Loucy (cell line): ENCODE results near the gene CORO2A.
"Not testable (repeated sequence)": the region's sequence is repeated elsewhere in the genome, so short reads cannot be mapped to it uniquely, and the experiment has no call there.

Experiments
- CTCF ChIP-seq: fragments of 200-600 bp; sonication (generic); conservative IDR thresholded peaks from 2 replicates; pipeline ENCODE4 v1.5.1; 2014; ENCODE audit warnings: mild to moderate bottlenecking, antibody characterized with exemption, low read length
- EZH2phosphoT487 ChIP-seq: fragments of 200-600 bp; IDR thresholded peaks from 2 replicates; pipeline ENCODE4 v1.6.1; 2018; ENCODE audit warnings: antibody characterized with exemption, mild to moderate bottlenecking, moderate library complexity, borderline replicate concordance

- not testable (repeated sequence) for TF ChIP-seq CTCF, EZH2phosphoT487
Measured at GRCh38 chr9:98090674-98091073, 101.8 kb downstream of the CORO2A start.
